Measurements from ENCODE around the gene KRTAP10-5. TPM values are rescaled to one million over a fixed set of nuclear protein-coding genes. Genes with fewer than 3 reads are reported as not detected.

Gene KRTAP10-5
- total RNA-seq, 1 experiment from 2014 or later: not detected

DNA sequence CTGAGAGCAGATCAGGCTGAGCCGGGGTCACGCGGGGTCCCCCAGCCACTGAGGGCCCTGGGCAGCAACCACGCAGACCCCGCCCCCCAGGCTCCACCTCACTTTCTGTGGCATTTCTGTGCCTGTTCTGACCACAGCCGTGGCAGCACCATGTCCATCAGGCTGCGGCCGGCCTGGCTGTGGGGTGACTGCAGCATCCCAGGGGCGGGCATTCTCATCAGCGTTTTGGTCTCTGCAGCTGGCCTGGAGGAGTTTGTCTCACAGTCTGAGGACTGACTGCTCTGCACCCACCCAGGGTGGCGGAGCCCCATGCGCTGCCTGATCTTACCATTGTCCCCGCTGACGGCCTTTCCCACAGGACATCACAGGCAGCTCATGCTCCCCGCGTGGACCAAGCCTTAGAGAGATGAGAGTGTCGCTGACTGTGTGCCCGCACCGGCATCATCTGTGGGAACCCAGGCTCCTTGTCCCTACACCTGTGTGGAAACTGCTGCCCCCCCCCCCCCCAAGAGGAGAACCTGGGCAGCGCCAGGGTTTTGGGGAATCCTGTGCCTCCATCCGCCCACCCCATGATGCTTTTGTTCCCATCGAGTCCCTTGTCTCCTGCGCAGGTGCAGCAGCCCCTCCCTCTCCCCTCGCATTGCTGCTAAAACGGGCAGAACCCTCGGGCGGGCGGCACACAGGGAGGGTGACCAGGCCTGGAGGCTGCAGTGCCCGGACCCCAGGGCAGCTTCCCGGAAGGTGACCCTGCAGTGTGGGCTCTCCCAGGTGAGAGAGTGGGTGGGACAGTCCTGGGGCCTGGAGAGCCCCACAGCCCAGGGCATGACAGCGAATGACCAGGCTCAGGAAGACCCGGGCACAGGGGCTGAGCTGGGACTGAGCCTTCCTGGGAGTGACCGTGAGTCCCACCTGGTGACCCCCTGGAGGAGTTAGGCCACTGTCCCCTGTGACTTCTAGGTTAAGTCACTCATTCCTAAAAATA, 42.2 kb downstream of the KRTAP10-5 start:
- no peaks in the 10 kb centered on the region for H3K9me2 ChIP-seq (ENCODE audit: insufficient read depth)

More for the DNA sequence above, 42.2 kb downstream of the KRTAP10-5 start:
- Histone ChIP-seq H3K27me3 (ENCODE audit: insufficient read depth, low read length) (no peaks in the 10 kb centered on the region), H3K36me3 (ENCODE audit: control insufficient read depth in 1 of 2, insufficient read depth in 2 of 2, low read length in 2 of 2) (no peaks in the 10 kb centered on the region), H3K27ac (ENCODE audit: low read depth, low read length) (no peak overlapping the region), H3K4me1 (ENCODE audit: control insufficient read depth in 1 of 2, insufficient read depth in 2 of 2, low read length in 2 of 2) (no peaks in the 10 kb centered on the region), H3K9me3 (ENCODE audit: control insufficient read depth in 1 of 2, insufficient read depth in 1 of 2, low read depth in 1 of 2, low read length in 2 of 2) (peaks cover under 1 to 11% of the 10 kb centered on the region in 2 experiments; a peak in 3 of 4 replicates), H2AFZ (ENCODE audit: low read depth, low read length, poor library complexity, severe bottlenecking) (no peak overlapping the region), H4K20me1 (ENCODE audit: insufficient read depth) (no peaks in the 10 kb centered on the region), H3K4me2 (ENCODE audit: low read length) (no peak overlapping the region), H3K79me2 (ENCODE audit: insufficient read depth, low read length) (no peaks in the 10 kb centered on the region), H3K4me3 (replicated peaks in 1 of 2; ENCODE audit: low read depth in 1 of 2, low read length in 2 of 2) (no peak overlapping the region), H3K9ac (ENCODE audit: low read length) (no peak overlapping the region)
- no peak for DNase-seq (ENCODE audit: low read depth, low spot score)
- ChIA-PET CTCF (no interaction called here), RAD21 (ENCODE audit: low non-redundant PET in 1 of 2, low total read pairs in 2 of 2, uncharacterized antibody in 2 of 2, unreplicated experiment in 2 of 2) (no interaction called here), POLR2A (no interaction called here)
- intact Hi-C loops (cut with micrococcal nuclease): no loop called here
- BruUV-seq (replicated peaks): no TSS peak
- ATAC-seq: no peak
- TF ChIP-seq YY1 (IDR thresholded peaks at IDR 0.05; ENCODE audit: extremely low read depth, insufficient replicate concordance, low read depth, low read length) (no peak), ZFX (IDR thresholded peaks at IDR 0.05) (no peak), CBX3 (IDR thresholded peaks at IDR 0.05; ENCODE audit: low read depth) (no peak), SIN3A (IDR thresholded peaks at IDR 0.05; ENCODE audit: low read depth) (no peak), SP1 (IDR thresholded peaks at IDR 0.05; ENCODE audit: low read depth) (no peak), EGR1 (IDR thresholded peaks at IDR 0.05; ENCODE audit: low read depth) (no peak), EZH2phosphoT487 (IDR thresholded peaks at IDR 0.05; ENCODE audit: borderline replicate concordance) (no peak), POLR2A (IDR thresholded peaks at IDR 0.05; ENCODE audit: borderline replicate concordance, extremely low read depth, insufficient read depth, insufficient read length) (no peak), SRF (IDR thresholded peaks at IDR 0.05; ENCODE audit: low read depth) (no peak), JUND (IDR thresholded peaks at IDR 0.05) (no peak), RAD21 (IDR thresholded peaks at IDR 0.05; ENCODE audit: low read depth) (no peak)
- TF ChIP-seq, protein P1, sequence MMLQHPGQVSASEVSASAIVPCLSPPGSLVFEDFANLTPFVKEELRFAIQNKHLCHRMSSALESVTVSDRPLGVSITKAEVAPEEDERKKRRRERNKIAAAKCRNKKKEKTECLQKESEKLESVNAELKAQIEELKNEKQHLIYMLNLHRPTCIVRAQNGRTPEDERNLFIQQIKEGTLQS (IDR thresholded peaks at IDR 0.05): no peak
- TF ChIP-seq, protein P2, sequence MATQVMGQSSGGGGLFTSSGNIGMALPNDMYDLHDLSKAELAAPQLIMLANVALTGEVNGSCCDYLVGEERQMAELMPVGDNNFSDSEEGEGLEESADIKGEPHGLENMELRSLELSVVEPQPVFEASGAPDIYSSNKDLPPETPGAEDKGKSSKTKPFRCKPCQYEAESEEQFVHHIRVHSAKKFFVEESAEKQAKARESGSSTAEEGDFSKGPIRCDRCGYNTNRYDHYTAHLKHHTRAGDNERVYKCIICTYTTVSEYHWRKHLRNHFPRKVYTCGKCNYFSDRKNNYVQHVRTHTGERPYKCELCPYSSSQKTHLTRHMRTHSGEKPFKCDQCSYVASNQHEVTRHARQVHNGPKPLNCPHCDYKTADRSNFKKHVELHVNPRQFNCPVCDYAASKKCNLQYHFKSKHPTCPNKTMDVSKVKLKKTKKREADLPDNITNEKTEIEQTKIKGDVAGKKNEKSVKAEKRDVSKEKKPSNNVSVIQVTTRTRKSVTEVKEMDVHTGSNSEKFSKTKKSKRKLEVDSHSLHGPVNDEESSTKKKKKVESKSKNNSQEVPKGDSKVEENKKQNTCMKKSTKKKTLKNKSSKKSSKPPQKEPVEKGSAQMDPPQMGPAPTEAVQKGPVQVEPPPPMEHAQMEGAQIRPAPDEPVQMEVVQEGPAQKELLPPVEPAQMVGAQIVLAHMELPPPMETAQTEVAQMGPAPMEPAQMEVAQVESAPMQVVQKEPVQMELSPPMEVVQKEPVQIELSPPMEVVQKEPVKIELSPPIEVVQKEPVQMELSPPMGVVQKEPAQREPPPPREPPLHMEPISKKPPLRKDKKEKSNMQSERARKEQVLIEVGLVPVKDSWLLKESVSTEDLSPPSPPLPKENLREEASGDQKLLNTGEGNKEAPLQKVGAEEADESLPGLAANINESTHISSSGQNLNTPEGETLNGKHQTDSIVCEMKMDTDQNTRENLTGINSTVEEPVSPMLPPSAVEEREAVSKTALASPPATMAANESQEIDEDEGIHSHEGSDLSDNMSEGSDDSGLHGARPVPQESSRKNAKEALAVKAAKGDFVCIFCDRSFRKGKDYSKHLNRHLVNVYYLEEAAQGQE (IDR thresholded peaks at IDR 0.05; ENCODE audit: low read depth): no peak
- TF ChIP-seq, protein P3, sequence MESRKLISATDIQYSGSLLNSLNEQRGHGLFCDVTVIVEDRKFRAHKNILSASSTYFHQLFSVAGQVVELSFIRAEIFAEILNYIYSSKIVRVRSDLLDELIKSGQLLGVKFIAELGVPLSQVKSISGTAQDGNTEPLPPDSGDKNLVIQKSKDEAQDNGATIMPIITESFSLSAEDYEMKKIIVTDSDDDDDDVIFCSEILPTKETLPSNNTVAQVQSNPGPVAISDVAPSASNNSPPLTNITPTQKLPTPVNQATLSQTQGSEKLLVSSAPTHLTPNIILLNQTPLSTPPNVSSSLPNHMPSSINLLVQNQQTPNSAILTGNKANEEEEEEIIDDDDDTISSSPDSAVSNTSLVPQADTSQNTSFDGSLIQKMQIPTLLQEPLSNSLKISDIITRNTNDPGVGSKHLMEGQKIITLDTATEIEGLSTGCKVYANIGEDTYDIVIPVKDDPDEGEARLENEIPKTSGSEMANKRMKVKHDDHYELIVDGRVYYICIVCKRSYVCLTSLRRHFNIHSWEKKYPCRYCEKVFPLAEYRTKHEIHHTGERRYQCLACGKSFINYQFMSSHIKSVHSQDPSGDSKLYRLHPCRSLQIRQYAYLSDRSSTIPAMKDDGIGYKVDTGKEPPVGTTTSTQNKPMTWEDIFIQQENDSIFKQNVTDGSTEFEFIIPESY (IDR thresholded peaks at IDR 0.05; ENCODE audit: extremely low read depth, insufficient replicate concordance, low read length): no peak
